Nephron (organoid): ENCODE results near the gene ADCY7.

ENCODE experiments used
- H3K27ac Mint-ChIP-seq, 3 experiments: 2 replicates each; pipeline ENCODE4 v1.8.0; 2020; ENCODE audit warnings: mixed read lengths in 3 of 3, mild to moderate bottlenecking in 2 of 3, moderate library complexity in 1 of 3
- H3K27me3 Mint-ChIP-seq: 2 replicates; pipeline ENCODE4 v1.8.0; 2021; ENCODE audit warnings: low read depth, mild to moderate bottlenecking, moderate library complexity, mixed read lengths
- H3K36me3 Mint-ChIP-seq: 2 replicates; pipeline ENCODE4 v1.8.0; 2020; ENCODE audit warnings: low read depth, mixed read lengths
- H3K4me1 Mint-ChIP-seq: 2 replicates; pipeline ENCODE4 v1.8.0; 2020; ENCODE audit warnings: mixed read lengths
- H3K4me3 Mint-ChIP-seq, 3 experiments: 2 replicates each; pipeline ENCODE4 v1.8.0; 2020; ENCODE audit warnings: mild to moderate bottlenecking in 3 of 3, mixed read lengths in 3 of 3, moderate library complexity in 2 of 3
- H3K9me3 Mint-ChIP-seq: 2 replicates; pipeline ENCODE4 v1.8.0; 2020; ENCODE audit warnings: mixed read lengths
- CTCF ChIP-seq, 3 experiments: fragments of 200-600 bp; sonication (generic); IDR thresholded peaks; one replicate each; pipeline ENCODE4 v1.5.0; 2021; ENCODE audit warnings: antibody characterized with exemption in 3 of 3; ENCODE audit not compliant: unreplicated experiment in 3 of 3

ADCY7 gene

DNA sequence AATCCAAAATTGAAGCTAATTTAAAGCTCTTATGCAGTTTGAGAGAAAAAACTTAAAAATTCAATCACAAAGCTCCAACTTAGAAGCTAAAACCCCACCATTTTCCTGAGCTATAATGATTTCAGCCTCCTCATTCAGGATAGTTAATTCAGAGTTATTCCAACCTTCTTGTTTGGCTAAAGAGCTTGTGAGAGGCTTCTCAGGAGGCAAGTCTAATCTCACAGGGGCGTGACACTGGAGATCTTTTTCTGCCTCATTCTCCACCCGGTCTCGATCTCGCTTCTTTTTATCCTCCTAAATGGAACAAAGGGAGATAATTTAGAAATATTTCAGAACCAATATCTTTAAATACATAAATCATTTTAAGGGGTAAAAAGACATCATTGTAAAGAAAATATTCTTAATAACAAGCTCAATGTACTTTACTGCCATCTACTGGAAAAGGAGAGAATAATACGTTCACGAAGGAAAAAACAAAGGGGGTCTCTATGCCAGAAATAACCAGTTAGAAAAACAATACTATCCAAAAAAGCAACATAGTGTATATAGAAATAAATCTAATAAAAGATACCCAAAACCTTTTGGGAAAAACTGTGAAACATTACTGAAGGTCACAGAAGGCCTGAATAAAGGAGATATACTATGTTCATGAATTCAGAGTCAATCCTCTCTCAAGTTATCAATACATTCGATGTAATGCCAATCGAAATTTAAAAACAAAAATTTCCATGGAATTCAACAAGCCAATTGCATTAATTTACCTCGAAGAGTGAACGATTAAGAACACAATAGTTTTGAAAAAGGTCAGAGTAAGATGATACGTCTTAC is 88.5 kb downstream of the ADCY7 start:
- Mint-ChIP-seq H3K9me3 (no peaks in the 10 kb centered on the region), H3K27ac (no peak overlapping the region), H3K27me3 (no peaks in the 10 kb centered on the region)

DNA sequence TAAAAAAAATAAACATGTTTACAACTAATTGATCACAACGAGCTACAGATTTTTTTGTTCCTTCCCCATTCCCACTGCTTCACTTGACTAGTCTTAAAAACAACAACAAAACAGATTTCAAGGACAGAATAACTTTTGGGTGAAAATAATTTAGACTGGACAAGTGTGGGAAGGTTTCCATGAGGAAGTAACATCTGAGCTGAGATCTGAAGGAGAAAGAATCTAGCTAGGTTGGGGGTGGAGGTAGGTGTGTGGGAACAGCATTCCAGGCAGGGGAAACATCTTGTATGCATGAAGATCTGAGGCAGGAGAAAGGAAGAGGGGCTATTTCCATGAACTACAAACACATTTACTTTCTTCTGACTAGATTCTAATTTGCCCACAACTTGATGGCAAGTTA is 93.3 kb downstream of the ADCY7 start:
- peaks cover 55% of the 10 kb centered on the region for H3K36me3 Mint-ChIP-seq

More for the DNA sequence above, 88.5 kb downstream of the ADCY7 start:
- peak; percentile 43 to 66 (median 57) for TF ChIP-seq CTCF (IDR thresholded peaks at IDR 0.05; ENCODE audit: unreplicated experiment in 3 of 3)
- H3K4me3 Mint-ChIP-seq = no peak overlapping the region
- H3K4me1 Mint-ChIP-seq = no peaks in the 10 kb centered on the region
- H3K36me3 Mint-ChIP-seq = peaks cover 63% of the 10 kb centered on the region

DNA sequence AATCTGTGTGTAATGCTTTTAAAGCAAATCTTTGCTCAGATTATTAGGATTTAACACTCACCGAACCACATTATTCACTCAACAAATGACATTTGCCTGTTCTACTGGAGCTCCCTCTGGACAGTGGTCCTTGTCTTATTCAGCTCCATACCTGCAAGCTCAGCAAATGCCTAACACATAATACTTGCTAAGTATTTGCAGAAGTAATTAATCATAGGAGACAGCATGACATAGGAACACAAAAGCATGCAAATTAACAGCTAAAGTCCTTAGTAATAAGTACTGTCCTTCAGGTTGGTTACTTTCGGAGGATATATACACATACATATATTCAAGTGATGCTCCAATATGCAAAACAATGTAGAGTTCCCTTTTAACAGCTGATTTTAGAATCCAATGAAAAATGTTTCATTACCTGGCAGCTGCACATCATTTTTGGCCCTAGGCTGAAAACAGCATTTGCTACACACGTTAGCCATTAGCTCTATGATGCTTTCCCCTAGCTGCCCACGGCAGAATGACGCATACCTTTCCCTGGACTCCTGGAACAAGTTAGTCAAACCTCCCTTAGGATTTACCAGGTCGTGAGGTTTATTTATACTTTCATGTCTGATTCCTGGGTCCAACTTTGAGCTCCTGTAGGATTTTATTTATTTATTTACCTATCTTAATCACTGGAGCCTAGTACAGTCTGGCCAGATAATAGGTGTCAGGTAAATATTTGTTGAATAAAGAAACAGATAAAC is 93.9 kb downstream of the ADCY7 start:
- Mint-ChIP-seq H3K9me3 (no peaks in the 10 kb centered on the region), H3K27ac (peak overlapping the region in 2 of 3 experiments; percentile 5 to 34), H3K36me3 (peaks cover 53% of the 10 kb centered on the region), H3K4me3 (no peak overlapping the region), H3K27me3 (no peaks in the 10 kb centered on the region), H3K4me1 (peaks cover 12% of the 10 kb centered on the region)
- TF ChIP-seq CTCF (IDR thresholded peaks at IDR 0.05; ENCODE audit: unreplicated experiment in 3 of 3) = no peak

More for the DNA sequence above, 93.3 kb downstream of the ADCY7 start:
- Mint-ChIP-seq H3K4me3 (no peak overlapping the region), H3K9me3 (no peaks in the 10 kb centered on the region), H3K27me3 (no peaks in the 10 kb centered on the region), H3K4me1 (peaks cover 7% of the 10 kb centered on the region), H3K27ac (peak overlapping the region in 2 of 3 experiments; percentile 5 to 34)
- TF ChIP-seq CTCF (IDR thresholded peaks at IDR 0.05; ENCODE audit: unreplicated experiment in 3 of 3) = no peak

DNA sequence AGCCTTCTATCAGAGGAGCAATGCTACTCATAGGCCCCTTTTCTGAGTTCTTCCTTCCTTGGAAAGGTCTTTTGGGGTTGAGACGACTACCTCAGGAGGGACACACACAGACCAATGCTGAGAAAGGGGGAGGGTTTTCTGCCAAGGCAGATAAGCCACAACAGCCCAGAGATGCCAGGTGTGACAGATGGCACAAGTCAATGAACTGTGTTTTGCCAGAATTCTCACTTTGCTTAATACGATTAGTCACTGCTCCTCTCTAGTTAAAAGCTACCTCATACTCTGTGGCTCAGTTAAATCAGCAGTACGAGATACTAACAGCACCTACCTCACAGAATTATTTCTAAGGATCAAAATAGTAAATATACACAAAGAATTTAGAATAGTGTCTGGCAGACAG is 94.4 kb downstream of the ADCY7 start:
- no peak for TF ChIP-seq CTCF (IDR thresholded peaks at IDR 0.05; ENCODE audit: unreplicated experiment in 3 of 3)
- H3K27me3 Mint-ChIP-seq = no peaks in the 10 kb centered on the region
- peaks cover 17% of the 10 kb centered on the region for H3K4me1 Mint-ChIP-seq
- H3K4me3 Mint-ChIP-seq = no peak overlapping the region
- peaks cover 52% of the 10 kb centered on the region for H3K36me3 Mint-ChIP-seq
- H3K9me3 Mint-ChIP-seq = no peaks in the 10 kb centered on the region
- H3K27ac Mint-ChIP-seq = no peak overlapping the region

DNA sequence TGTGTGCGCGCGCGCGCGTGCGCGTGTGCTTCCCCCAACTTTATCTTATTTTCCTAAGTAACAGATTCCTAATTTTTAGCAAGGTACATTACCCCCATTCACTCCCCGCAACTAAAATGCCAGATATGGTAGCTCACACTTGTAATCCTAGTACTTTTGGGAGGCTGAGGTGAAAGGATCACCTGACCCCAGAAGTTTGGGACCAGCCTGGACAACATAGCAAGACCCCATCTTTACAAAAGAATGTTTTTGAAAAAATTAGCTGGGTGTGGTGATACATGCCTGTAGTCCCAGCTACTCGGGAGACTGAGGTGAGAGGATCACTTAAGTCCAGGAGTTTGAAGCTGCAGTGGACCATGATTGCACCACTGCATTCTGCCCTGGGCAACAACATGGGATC is 97.3 kb downstream of the ADCY7 start:
- Mint-ChIP-seq H3K4me3 (no peak overlapping the region), H3K27me3 (no peaks in the 10 kb centered on the region), H3K27ac (no peak overlapping the region), H3K9me3 (no peaks in the 10 kb centered on the region), H3K36me3 (peaks cover 55% of the 10 kb centered on the region), H3K4me1 (peaks cover 33% of the 10 kb centered on the region)
- no peak for TF ChIP-seq CTCF (IDR thresholded peaks at IDR 0.05; ENCODE audit: unreplicated experiment in 3 of 3)
